IPS-18a (cell line): ENCODE data around the gene SPATA16.
"Not testable (repeated sequence)": the region's sequence is repeated elsewhere in the genome, so short reads cannot be mapped to it uniquely, and the experiment has no call there.

ENCODE experiments used
- H3K27ac ChIP-seq: one replicate; pipeline ENCODE4 v1.5.1; 2013; ENCODE audit warnings: low read length
- H3K27me3 ChIP-seq: one replicate; pipeline ENCODE4 v1.6.1; 2013; ENCODE audit warnings: mild to moderate bottlenecking, low read length; ENCODE audit not compliant: control insufficient read depth, insufficient read depth
- H3K36me3 ChIP-seq: one replicate; pipeline ENCODE4 v1.6.1; 2013; ENCODE audit warnings: low read depth, low read length; ENCODE audit not compliant: control insufficient read depth
- H3K4me1 ChIP-seq: one replicate; pipeline ENCODE4 v1.6.1; 2013; ENCODE audit warnings: low read depth, low read length; ENCODE audit not compliant: control insufficient read depth
- H3K4me3 ChIP-seq: one replicate; pipeline ENCODE4 v1.5.1; 2013; ENCODE audit warnings: low read length
- H3K9ac ChIP-seq: one replicate; pipeline ENCODE4 v1.6.1; 2013; ENCODE audit warnings: mild to moderate bottlenecking, low read length, moderate library complexity
- H3K9me3 ChIP-seq: one replicate; pipeline ENCODE4 v1.6.1; 2013; ENCODE audit warnings: low read depth, low read length; ENCODE audit not compliant: control insufficient read depth

The SPATA16 gene

GRCh38 chr3:173021547-173022185, 119.4 kb downstream of the SPATA16 start:
- no peaks in the 10 kb centered on the region for H3K9me3 ChIP-seq
- no peak overlapping the region for H3K9ac ChIP-seq
- no peak overlapping the region for H3K27ac ChIP-seq
- H3K27me3 ChIP-seq = no peaks in the 10 kb centered on the region
- H3K36me3 ChIP-seq = no peaks in the 10 kb centered on the region
- no peak overlapping the region for H3K4me3 ChIP-seq
- H3K4me1 ChIP-seq = peaks cover 19% of the 10 kb centered on the region

- H3K27me3 ChIP-seq, H3K27ac ChIP-seq, H3K36me3 ChIP-seq, H3K4me3 ChIP-seq, H3K9me3 ChIP-seq, H3K9ac ChIP-seq: not testable (repeated sequence)
- H3K4me1 ChIP-seq = peaks cover 16% of the 10 kb centered on the region
Observed at GRCh38 chr3:173020128-173020527, 120.9 kb downstream of the SPATA16 start.

- H3K27me3 ChIP-seq = no peaks in the 10 kb centered on the region
- H3K9ac ChIP-seq = no peak overlapping the region
- H3K4me3 ChIP-seq = no peak overlapping the region
- H3K4me1 ChIP-seq = peaks cover 16% of the 10 kb centered on the region
- no peaks in the 10 kb centered on the region for H3K36me3 ChIP-seq
- H3K9me3 ChIP-seq = no peaks in the 10 kb centered on the region
- H3K27ac ChIP-seq = no peak overlapping the region
Observed at GRCh38 chr3:173019378-173019777, 121.7 kb downstream of the SPATA16 start.

- Histone ChIP-seq H3K36me3 (no peaks in the 10 kb centered on the region), H3K9me3 (no peaks in the 10 kb centered on the region), H3K4me3 (no peak overlapping the region), H3K9ac (no peak overlapping the region), H3K4me1 (peaks cover 16% of the 10 kb centered on the region), H3K27me3 (no peaks in the 10 kb centered on the region), H3K27ac (no peak overlapping the region)
Observed at GRCh38 chr3:173018758-173019157, 122.3 kb downstream of the SPATA16 start.

GRCh38 chr3:173013219-173013832, 127.7 kb downstream of the SPATA16 start:
- no peaks in the 10 kb centered on the region for H3K36me3 ChIP-seq
- H3K27ac ChIP-seq = no peak overlapping the region
- H3K27me3 ChIP-seq = no peaks in the 10 kb centered on the region
- no peaks in the 10 kb centered on the region for H3K9me3 ChIP-seq
- H3K9ac ChIP-seq = no peak overlapping the region
- H3K4me3 ChIP-seq = no peak overlapping the region
- H3K4me1 ChIP-seq = peaks cover 7% of the 10 kb centered on the region

- no peaks in the 10 kb centered on the region for H3K36me3 ChIP-seq
- no peaks in the 10 kb centered on the region for H3K27me3 ChIP-seq
- H3K4me1 ChIP-seq = no peaks in the 10 kb centered on the region
- H3K9me3 ChIP-seq = no peaks in the 10 kb centered on the region
- H3K9ac ChIP-seq = no peak overlapping the region
- no peak overlapping the region for H3K4me3 ChIP-seq
- H3K27ac ChIP-seq = no peak overlapping the region
Observed at GRCh38 chr3:173009410-173009809, 131.6 kb downstream of the SPATA16 start.

GRCh38 chr3:173008978-173009377, 132.1 kb downstream of the SPATA16 start:
- H3K9me3 ChIP-seq = no peaks in the 10 kb centered on the region
- no peak overlapping the region for H3K27ac ChIP-seq
- H3K4me1 ChIP-seq = no peaks in the 10 kb centered on the region
- no peaks in the 10 kb centered on the region for H3K36me3 ChIP-seq
- H3K27me3 ChIP-seq = no peaks in the 10 kb centered on the region
- no peak overlapping the region for H3K4me3 ChIP-seq
- H3K9ac ChIP-seq = no peak overlapping the region

GRCh38 chr3:173007079-173007723, 133.8 kb downstream of the SPATA16 start:
- H3K4me3 ChIP-seq = no peak overlapping the region
- peaks cover 5% of the 10 kb centered on the region for H3K4me1 ChIP-seq
- no peak overlapping the region for H3K9ac ChIP-seq
- H3K27me3 ChIP-seq = no peaks in the 10 kb centered on the region
- no peak overlapping the region for H3K27ac ChIP-seq
- H3K9me3 ChIP-seq = no peaks in the 10 kb centered on the region
- no peaks in the 10 kb centered on the region for H3K36me3 ChIP-seq

GRCh38 chr3:173006006-173006405, 135.0 kb downstream of the SPATA16 start:
- H3K4me1 ChIP-seq = peaks cover 7% of the 10 kb centered on the region
- no peaks in the 10 kb centered on the region for H3K27me3 ChIP-seq
- H3K9me3 ChIP-seq = no peaks in the 10 kb centered on the region
- no peak overlapping the region for H3K4me3 ChIP-seq
- no peaks in the 10 kb centered on the region for H3K36me3 ChIP-seq
- no peak overlapping the region for H3K9ac ChIP-seq
- H3K27ac ChIP-seq = no peak overlapping the region

- Histone ChIP-seq H3K9ac (no peak overlapping the region), H3K9me3 (no peaks in the 10 kb centered on the region), H3K36me3 (no peaks in the 10 kb centered on the region), H3K4me3 (no peak overlapping the region), H3K27ac (no peak overlapping the region), H3K27me3 (no peaks in the 10 kb centered on the region), H3K4me1 (peaks cover 7% of the 10 kb centered on the region)
Observed at GRCh38 chr3:173004681-173005080, 136.4 kb downstream of the SPATA16 start.

GRCh38 chr3:173003956-173004355, 137.1 kb downstream of the SPATA16 start:
- Histone ChIP-seq H3K4me3 (no peak overlapping the region), H3K9me3 (no peaks in the 10 kb centered on the region), H3K4me1 (peaks cover 7% of the 10 kb centered on the region), H3K9ac (no peak overlapping the region), H3K27ac (no peak overlapping the region), H3K27me3 (no peaks in the 10 kb centered on the region), H3K36me3 (no peaks in the 10 kb centered on the region)

- Histone ChIP-seq H3K4me1 (peaks cover 7% of the 10 kb centered on the region), H3K27me3 (no peaks in the 10 kb centered on the region)
Observed at GRCh38 chr3:173003471-173003870, 137.6 kb downstream of the SPATA16 start.

More at GRCh38 chr3:173003471-173003870, 137.6 kb downstream of the SPATA16 start:
- no peaks in the 10 kb centered on the region for H3K9me3 ChIP-seq
- no peak overlapping the region for H3K4me3 ChIP-seq
- no peaks in the 10 kb centered on the region for H3K36me3 ChIP-seq
- no peak overlapping the region for H3K9ac ChIP-seq
- no peak overlapping the region for H3K27ac ChIP-seq
